ENCODE data around the gene PSMD5.

PSMD5 gene

DNA sequence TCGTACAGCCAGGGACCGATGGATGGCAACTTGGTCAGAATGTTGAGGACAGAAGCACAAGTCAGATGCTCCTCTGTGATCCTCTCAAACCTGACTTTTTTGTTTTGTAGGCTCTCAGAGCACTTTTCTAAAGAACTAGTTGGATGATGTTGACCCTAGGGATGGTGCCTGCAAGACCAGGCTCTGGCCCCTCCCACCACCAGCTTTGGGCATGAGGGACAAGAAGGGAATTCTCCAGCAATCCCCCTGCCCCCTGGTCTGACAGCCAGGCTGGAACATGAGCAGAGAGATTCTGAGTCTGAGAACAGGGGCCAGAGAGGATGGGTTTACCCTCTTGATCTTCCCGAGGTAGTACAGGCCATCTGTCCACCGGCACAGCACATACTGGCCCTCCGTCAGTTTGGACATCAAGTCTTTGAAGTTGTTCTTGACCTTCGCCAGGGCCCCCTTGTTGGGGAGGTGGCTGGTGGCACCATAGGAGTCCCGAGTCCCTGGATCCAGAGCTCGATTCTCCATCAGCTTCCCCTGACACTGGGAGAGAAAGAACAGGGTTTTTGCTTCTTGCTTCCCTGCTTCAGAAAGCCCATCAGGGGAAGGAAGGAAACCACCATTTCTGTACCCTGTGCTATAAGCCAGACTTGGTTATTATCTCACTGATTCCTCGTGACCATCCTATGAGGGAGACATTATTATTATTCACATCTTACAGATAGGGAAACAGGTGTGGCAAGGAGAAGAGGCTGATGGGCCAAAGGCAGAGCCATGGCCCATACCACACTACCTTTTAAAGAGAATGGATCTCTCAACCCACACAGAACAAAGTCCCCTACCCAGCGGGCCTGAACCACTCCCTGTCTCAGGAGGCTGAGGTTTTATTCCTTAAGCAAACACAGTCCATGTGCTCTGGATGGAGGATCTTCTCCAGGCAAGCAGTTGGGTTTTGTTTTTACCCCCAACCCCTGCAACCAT, 31.8 kb upstream of the PSMD5 start:
- DNase-seq, result no peak

DNA sequence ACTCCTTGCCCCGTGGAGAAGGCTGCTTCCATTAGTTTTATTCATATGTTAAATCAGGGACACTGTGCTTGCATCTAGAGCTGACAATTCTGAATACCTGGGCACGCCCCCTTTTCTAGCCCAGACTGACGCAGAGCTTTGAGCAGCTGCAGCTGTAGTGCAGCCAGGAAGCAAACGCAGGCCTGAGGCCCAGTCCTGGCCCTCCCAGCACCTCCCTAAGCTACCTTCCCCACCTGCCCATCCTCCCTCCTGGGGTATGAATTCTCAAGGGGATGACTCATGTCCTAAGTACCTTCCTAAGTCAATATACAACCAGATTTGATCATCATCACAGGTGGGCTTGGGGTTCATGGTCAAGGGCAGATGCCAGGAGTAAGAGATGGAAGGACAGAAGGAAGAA, 30.8 kb upstream of the PSMD5 start:
- DNase-seq, result no peak

- no peak for DNase-seq
These were observed 30.2 kb upstream of the PSMD5 start for GRCh38 chr9:120872791-120873502.

GRCh38 chr9:120870206-120870605, 27.5 kb upstream of the PSMD5 start:
- no peak for DNase-seq

- DNase-seq, result no peak
These were observed 27.0 kb upstream of the PSMD5 start for GRCh38 chr9:120869726-120870125.

GRCh38 chr9:120869360-120869687, 26.6 kb upstream of the PSMD5 start:
- DNase-seq, result no peak

DNA sequence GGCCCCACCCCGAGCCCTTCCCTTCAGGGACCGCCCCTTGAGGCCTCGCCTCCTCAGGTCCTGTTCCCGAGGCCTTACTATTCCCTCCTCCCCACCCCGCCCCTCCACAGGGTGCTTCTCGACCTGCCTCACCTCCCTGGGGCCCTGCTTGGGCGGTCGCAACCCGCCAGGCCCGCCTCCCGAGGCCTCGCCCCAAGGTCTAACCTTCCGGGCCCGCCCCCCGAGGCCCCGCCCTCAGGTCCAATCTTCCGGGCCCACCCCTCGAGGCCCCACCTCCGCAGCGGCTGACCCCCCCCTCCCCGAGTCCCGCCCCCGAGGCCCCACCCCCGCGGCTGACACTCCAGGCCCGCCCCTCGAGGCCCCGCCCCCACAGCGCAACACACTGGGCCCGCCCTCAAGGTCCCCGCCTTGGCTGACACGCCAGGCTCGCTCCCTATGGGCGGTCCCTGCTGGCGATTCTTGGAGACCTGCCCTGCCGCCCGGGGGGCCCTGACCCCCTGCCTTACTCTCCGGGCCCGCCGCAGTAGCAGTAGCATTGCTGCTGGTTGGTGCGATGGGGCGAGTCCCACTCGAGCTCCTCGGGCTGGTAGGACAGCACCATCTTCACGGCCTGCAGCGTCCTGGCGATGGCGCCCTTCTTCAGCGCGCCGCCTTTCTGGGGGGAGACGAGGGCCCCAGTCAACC, 26.1 kb upstream of the PSMD5 start:
- DNase-seq, result peak; percentile 56

DNA sequence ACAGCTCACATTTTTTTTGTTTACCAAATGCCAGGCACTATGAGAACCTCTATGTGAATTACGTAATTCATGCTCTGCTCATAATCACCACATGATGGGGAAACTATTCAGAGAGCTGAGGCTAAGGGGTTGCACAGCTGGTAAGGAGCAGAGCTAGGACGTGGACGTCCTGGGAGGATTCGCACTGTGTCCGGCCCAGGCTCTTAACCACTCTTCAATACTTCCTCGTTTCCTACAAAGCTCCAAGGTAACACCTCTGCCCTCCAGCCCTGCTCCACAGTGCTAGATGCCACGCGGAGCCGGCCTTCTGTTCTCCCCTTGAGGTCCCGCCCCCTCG, 25.6 kb upstream of the PSMD5 start:
- DNase-seq, result no peak

GRCh38 chr9:120867676-120868338, 25.1 kb upstream of the PSMD5 start:
- no peak for DNase-seq

DNA sequence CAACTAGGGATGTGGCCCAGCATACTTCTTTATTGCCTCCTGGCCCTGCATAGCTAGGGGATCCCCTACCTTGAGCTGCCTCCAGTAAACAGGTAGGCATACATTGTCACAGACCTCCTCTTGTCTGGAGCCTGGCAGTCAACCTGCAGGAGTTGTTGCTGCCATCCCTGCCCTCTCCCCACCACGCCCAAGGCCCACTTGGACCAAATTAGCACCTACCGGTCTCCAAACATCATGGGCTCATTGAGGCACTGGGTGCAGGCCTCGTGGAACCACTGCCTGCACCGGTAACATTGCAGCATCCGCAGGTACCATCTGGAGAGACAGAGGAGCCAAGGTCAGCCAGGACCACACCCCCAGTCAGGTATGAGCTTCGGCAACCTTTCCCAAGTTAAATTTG, 23.9 kb upstream of the PSMD5 start:
- no peak for DNase-seq

DNA sequence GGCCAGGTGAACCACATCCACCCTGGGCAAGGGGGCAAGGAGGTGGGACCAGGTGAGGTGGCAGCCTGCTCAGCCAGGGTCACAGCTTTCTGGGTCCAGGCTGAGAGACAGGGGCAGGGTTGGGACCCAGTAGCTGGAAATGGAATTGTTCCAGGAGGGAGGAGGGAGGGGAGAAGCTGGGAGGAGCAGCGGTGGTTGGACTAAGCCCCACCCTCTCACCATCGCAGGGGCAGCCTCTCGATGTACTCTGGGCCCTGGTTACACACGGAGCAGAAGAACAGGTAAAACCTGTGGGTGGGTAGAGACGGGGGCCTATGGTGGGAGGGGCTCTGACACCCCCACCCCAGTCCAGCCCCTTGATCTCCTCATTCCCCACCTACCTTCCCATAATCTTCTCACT, 23.1 kb upstream of the PSMD5 start:
- no peak for DNase-seq

DNA sequence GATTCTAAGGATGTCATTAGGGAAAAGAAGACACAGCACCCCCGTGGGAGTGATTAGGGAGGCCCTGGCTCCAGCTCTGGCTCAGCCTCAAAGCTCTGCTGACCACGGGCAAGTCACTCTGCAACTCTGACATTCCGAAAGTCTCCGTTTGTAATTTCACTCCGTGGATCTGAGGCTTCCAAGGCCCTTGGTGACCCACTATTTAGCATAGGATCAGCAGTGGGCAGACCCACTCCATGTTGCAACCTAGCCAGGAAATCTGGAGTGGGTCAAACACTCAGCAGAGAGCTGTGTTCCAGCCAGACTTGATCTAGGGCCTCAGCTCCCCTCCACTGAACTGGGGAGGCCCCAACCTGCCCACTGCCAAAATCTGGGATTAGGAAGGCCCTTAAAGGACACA, 22.5 kb upstream of the PSMD5 start:
- no peak for DNase-seq

- no peak for DNase-seq
These were observed 22.0 kb upstream of the PSMD5 start for GRCh38 chr9:120864719-120865118.

GRCh38 chr9:120863833-120864232, 21.1 kb upstream of the PSMD5 start:
- DNase-seq, result no peak

DNA sequence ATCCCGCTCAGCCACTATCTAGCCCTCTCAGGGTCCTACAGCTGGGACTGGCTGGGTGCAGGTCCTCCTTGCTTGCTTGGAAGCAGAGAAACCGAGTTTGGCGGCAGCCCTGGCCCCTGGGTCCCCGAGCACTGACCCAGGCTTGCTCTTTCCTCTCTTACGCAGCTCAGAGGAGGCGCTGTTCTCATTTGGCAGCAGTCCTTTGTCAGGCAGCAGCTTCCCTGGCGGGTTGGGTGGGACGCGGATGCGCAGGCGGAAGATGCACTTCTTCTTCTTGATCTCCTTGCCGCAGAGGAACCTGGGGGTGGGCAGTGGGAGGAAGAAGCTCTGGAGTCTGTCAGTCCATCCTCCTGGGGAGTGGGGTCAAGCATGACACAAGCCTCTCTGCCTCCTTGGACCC, 19.7 kb upstream of the PSMD5 start:
- no peak for DNase-seq

DNA sequence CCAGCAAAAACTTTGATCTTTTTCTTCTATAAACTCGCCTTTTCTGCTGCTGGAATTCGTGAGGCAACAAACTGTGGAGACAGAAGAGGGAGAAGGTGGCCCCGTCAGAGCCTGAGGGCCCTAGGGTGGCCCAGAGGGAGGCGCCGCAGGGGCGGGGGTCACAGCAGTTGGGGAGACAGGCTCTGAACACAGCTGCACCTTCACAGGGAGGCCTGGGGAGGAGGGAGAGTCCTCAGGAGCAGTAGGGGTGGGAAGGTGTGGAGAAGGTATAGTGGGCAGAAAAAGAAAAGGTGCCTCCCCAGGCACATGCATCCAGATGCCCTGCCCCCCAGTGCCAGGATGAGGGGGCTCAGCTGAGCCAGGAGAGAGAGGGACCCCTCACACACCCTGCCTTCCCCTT, 19.2 kb upstream of the PSMD5 start:
- DNase-seq, result no peak

GRCh38 chr9:120860083-120860482, 17.4 kb upstream of the PSMD5 start:
- DNase-seq, result no peak

- no peak for DNase-seq
These were observed 16.6 kb upstream of the PSMD5 start for GRCh38 chr9:120859361-120859760.

- DNase-seq, result no peak
These were observed 15.2 kb upstream of the PSMD5 start for GRCh38 chr9:120857902-120858301.

GRCh38 chr9:120857481-120857880, 14.8 kb upstream of the PSMD5 start:
- no peak for DNase-seq

GRCh38 chr9:120856700-120857099, 14.0 kb upstream of the PSMD5 start:
- DNase-seq, result no peak

DNA sequence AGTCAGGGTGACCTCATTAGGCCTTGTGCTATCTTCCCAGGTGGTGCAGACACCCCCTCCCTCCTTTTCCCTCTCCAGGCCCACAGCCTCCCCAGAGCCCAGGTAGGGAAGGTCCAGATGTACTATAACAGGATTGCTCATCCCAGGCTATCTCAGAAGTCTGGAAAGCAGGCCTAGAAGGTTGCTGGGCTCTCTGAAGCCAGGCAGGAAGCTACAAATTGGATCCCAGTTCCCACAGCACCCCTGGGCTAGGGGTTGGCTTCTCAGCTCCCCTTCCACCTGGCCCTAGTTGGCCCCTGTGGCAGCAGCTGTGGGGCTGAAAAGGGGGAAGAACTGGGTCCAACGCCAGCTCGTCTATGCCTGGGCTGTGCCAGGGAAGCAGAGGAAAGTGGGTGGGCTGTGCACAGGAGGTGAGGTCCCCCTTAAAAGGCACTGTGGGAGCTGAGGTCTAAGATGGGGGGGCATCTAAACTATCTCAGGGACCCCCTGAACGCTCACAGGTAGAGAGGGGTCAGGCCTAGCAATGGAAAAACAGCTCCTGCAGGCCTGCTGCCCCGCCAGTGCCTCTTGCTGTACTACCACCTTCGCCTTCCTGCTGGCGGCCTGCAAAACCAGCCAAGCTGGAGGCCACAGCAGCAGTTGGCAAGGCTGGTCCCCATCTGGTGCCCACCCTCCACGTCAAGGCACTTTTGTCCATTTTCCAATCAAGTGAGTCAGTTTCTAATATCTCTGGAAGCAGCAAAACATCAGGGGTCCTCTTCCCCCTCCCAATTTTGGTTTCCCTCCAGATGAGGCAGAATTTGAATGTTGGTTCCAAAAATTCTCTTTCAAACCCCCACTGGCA, 13.3 kb upstream of the PSMD5 start:
- DNase-seq, result no peak

Data from NCI-H187 treated with DMSO at 0.1 percent for 48 hours (cell line).